DOHH2 (cell line): ENCODE data around the gene TMED4.

Experiments
- CTCF ChIP-seq: fragments of 200-600 bp; sonication (generic); IDR thresholded peaks from one replicate; pipeline ENCODE4 v1.5.1; 2014; ENCODE audit warnings: antibody characterized with exemption, mild to moderate bottlenecking, low read depth, low read length; ENCODE audit not compliant: poor library complexity, severe bottlenecking
- EZH2phosphoT487 ChIP-seq: fragments of 200-600 bp; sonication (generic); IDR thresholded peaks from 2 replicates; pipeline ENCODE4 v1.6.1; 2017; ENCODE audit warnings: borderline replicate concordance, mild to moderate bottlenecking, antibody characterized with exemption, low read length, moderate library complexity, mixed read lengths

GRCh38 chr7:44547536-44548231 is 34.3 kb downstream of the TMED4 start:
- TF ChIP-seq EZH2phosphoT487 (no peak), CTCF (no peak)
